Head of caudate nucleus (tissue), 42 donors: ENCODE measurements around the gene PUS3.
A peak's percentile ranks its signal among the peaks of the same experiment; 100 is the strongest.
"Not testable (repeated sequence)": the region's sequence is repeated elsewhere in the genome, so short reads cannot be mapped to it uniquely, and the experiment has no call there.

Experiments used
- DNase-seq, 42 donors: peaks; one replicate each; pipeline versions ENCODE4 v3.0.0 to v3.0.0-alpha.2; 2020 to 2021; ENCODE audit warnings: mixed read lengths in 7 of 42
- intact Hi-C: fragments of 100-400 bp; cut with DNase I; formaldehyde crosslinking; loops from one replicate; pipeline ENCODE4 v1.15.0; 2022

The PUS3 gene

DNA sequence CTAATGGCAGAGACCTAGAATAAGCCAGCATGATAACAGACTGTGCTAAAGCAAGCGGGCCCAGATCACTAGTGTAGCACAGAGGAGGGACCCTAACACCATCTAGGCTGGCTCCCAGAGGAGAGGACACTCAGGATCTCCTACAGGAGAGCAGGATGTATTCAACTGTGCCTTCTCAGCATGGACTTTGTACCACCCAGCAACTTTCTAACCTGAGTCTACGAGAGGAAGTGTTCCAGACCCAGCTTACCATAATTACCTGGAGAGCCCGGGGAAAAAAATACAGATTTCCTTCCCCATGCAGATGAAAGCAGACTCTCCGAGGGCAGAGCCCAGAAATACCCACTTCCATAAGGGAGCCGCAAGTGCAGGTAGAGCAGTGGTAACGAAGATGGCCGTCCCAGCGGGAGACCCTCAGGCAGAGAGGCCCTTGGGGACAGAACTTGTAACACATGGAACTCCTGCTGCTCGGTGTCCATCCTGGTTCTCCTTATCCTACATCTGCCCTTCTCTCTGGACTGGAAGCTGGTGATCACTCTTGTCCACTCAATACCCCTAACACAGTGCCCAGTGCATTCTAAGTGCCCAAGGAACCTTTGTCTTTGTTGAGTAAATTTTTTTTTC is 21.5 kb upstream of the PUS3 start:
- peak in 2 of 42 donors; percentile 18 to 27 for DNase-seq
- intact Hi-C loops, result loop anchor here (5.0 kb wide), 1 partner anchor 268 kb away; no protein-coding TSS in a partner anchor

DNA sequence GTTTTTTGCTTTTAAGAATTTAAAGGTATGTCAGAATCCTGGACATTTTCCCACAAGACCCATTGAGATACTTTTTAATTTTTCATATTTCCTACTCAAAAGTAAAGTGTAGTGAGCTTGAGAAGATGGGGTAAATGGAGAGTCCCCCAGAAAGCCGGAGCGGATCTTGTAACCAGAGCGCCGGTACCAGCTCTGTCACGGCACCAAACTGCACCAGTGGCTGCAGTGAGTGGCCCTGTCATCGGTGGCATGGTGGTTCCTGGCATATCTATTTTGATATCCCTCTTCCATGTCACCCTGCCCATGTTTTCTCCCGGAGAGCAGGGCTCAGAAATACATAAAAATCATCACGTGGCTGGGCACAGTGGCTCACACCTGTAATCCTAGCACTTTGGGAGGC is 20.6 kb upstream of the PUS3 start:
- DNase-seq, result peak in 2 of 42 donors; percentile 28 to 38
- intact Hi-C loops, result loop anchor here (5.0 kb wide), 1 partner anchor 269 kb away; no protein-coding TSS in a partner anchor

DNA sequence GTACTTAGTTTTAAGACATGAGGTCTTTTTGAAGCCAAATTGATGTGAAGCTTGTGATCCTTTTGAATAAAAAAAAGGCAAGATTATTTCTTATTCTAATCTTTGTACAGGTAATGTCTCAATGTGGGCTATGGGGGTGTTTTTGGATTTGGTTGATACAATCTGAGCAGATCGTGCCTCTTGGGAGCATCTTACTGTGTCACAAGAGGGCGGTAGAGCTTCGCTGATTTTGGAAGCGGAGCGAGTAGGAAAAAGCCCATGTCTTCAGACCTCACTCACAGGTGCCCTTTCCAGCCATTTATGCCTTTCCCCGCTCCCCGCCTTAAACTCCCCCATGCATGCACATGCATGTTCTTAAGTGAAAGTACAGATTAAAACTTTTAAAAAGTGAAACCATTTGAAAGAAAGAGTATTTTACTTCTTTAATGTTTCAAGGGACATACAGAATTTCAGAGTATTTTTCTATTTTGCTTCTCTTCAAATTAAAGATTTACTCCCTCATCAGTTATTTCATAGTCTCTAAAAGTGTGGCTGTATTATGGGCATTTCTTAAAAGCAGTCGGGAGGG is 20.1 kb upstream of the PUS3 start:
- intact Hi-C loops, result loop anchor here (5.0 kb wide), 1 partner anchor 269 kb away; no protein-coding TSS in a partner anchor
- peak; percentile 30 to 88 (median 74) for DNase-seq

DNA sequence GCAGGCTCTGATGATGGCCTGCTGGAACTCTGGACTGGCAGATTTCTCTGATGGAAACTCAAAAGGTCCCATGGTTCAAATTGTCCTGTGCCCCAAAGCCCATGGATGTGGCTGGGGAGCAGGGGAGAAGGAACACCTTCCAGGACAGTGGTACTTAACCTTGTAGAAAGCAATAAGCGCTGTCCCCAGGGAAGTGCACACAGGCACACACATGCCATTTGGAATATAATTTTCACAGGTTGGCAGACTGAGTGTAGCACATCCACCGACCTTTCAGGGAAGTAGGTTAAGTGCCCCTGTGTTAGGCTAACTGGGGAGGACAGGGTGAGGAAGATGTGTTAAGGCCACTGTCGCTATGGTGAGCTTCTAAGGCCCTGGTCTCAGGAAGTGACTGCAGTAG is 19.1 kb upstream of the PUS3 start:
- peak in 2 of 42 donors; percentile 12 to 30 for DNase-seq
- intact Hi-C loops, result loop anchor here (5.0 kb wide), 1 partner anchor 270 kb away; no protein-coding TSS in a partner anchor

DNA sequence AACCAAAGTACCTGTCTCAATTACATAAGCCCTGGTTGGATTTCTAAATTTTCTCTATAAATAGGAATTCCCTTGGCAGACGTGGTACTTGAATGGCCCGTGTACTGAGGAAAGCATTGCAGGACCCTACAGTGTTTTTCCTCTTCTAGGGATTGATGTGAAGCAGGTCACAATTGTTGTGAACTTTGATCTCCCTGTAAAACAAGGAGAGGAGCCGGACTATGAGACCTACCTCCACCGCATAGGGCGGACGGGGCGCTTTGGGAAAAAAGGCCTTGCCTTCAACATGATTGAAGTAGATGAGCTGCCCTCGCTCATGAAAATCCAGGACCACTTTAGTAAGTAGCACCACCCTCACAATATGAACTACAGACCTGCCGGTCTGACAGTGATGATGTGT is 18.0 kb upstream of the PUS3 start:
- intact Hi-C loops, result loop anchor here (5.0 kb wide), 1 partner anchor 271 kb away; no protein-coding TSS in a partner anchor
- DNase-seq, result no peak

DNA sequence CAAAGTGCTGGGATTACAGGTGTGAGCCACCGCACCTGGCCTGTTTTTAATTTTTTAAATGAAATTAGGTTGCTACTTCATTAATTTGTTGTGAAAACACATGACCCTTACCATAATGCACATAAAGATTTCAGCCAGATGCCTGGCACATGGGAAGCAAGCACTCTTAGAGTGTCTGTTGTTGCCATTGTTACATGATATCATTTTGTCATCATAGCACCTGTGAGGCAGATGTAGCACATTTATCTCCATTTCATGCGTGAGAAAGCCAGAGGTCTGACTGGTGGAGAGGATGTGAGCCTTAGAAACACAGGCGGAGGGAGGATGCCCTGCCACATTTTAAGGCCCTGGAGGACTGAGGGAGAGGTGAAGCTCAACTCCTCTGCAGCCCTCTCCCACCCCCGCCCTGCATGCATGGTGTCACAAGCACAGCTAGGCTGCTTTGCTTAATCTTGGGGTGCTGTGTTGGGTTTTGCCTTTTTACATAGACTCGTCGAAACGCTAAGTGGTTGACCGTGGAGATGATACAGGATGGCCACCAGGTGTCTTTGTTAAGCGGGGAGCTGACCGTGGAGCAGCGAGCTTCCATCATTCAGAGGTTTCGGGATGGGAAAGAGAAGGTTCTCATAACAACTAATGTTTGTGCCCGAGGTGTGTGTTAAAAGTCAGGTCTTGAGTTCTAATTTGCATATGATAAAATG is 15.3 kb upstream of the PUS3 start:
- intact Hi-C loops, result loop anchor here (10.0 kb wide), 1 partner anchor 157 kb away; no protein-coding TSS in a partner anchor
- no peak for DNase-seq

DNA sequence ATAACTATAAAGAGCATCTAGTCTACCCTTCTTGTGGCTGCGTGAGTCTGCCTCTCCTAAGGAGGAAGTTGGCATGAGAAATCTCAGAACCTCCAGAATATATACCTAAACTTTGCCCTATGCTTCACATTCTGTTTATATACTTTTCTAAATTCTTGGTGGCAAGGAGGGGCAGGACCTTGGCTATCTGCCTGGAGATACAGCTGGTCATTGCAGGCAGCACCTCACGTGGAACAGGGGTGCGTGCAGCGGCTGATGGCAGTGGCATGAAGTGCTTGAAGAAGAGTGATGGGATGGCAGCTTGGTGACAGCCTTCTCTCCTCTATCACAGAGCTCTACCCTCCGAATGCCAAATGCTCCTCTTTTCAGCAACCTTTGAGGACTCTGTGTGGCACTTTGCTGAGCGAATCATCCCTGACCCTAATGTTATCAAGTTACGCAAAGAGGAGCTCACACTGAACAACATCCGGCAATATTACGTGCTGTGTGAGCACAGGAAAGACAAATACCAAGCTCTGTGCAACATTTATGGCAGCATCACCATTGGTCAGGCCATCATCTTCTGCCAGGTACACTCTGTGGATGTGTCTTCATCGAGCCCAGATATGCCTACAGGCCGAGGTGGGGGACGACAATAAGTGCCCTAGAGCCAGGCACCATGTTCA is 13.8 kb upstream of the PUS3 start:
- no peak for DNase-seq
- intact Hi-C loops, result loop anchor here (10.0 kb wide), 1 partner anchor 158 kb away; no protein-coding TSS in a partner anchor

DNA sequence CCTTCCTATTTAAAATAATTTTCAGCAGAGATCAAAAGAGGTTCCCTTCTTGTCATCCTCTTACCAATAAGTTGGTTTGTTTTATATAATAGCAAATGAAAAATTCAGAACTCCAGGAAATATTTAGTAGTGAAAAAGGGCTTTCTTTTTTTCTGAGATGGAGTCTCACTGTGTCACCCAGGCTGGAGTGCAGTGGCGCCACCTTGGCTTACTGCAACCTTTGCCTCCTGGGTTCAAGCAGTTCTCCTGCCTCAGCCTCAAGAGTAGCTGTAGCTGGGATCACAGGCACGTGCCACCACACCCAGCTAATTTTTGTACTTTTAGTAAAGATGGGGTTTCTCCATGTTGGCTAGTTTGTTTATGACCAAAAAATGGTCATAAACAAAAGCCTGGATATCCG is 11.6 kb upstream of the PUS3 start:
- intact Hi-C loops, result loop anchor here (10.0 kb wide), 1 partner anchor 160 kb away; no protein-coding TSS in a partner anchor
- not testable (repeated sequence) for DNase-seq

DNA sequence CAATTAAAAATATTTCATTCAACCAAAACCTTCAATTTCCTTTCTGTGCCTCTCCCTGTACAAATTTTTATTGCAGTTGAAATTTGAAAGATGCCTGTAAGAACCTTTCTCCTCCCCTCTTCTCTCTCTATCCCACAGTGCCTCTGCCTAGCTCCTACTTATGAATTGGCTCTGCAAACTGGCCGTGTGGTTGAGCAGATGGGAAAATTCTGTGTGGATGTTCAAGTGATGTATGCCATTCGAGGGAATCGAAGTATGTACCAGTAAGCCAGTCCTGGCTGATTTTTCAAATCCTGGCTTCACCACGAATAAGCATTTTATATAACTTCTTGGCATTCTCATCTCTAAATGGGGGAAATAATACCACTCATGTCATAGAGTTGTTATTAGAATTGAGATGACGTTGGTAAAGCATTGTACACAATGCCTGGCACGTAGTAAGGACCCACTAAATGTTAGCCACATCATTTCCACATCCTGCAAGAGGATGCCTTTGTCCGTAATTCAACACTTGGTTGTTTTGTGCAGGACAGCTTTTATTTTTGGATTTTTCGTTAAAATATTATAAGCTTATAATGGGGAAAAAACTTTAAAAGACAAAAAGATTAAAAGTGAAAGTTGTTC is 7.3 kb upstream of the PUS3 start:
- DNase-seq, result no peak
- intact Hi-C loops, result loop anchor here (10.0 kb wide), 1 partner anchor 164 kb away; no protein-coding TSS in a partner anchor

DNA sequence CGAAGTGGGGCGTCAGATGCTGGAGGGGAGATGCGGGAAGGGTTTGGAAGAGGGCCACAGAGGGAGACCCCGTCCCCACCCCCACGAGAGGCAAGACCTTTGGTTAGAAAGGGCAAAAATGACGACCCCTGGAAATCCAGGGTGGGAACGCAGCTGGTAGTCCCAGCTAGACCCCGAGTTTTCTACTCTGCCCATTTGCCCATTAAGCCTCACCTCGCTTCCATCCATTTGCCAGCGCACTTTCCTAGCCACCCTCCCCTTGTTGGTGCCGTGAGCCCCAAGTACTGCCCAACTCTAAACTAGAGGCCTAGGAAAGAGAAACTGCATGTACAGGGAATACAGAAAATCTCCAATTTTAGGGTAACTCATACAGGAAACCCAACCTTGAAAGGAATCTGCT is 1.7 kb upstream of the PUS3 start:
- intact Hi-C loops, result loop anchor here (2.0 kb wide), 1 partner anchor 18 kb away; the partner anchor contains the start of gene HYLS1
- DNase-seq, result peak in 1 of 42 donors; percentile 14

DNA sequence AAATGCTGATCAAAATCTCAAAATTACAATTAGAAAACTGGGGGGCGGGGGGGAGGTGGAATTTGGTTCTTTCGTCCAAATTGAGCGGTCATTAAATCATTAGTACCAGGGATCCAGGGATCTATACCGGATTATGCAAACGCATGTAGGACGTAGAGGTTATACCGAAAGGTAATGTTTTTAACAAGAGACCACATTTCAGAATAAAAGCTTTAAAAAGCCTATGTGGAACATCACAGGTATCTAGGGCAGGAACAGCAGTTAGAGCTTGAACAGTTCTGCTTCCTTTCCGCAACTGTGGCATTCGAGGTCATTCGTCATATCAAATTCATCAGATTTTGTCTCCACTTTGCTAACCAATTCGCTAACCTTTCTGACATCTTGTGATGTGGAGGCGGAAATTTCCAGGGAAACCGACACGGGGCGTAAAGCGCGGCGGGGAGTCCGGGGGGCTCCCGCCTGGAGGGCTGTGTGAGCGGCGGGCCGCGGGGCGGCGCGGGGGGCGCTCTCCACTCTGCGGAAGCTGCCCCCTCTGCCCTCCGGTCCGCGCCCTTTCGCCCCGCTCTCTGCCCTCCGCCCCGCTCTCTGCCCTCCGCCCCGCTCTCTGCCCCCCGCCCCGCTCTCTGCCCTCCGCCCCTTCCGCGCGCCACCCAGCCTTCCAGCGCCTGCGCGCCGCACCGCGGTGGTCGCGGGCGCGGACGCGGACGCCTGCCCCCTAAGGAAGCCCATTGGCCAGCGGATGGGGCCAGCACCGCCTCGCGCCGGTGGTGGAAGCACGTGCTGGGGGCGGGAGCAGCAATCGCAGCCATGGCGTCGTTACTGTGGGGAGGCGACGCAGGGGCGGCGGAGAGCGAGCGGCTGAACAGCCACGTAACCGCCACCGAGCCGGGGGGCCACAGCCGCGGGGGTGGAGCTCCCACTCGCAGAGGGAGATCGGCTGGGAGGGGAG is 979 bp upstream of the PUS3 start, which contains the start of gene DDX25:
TSS of gene DDX25 (plus strand) at position 798 of the 949 bp plus-strand sequence. CDS start at position 808, 10 bp downstream.
- intact Hi-C loops, result loop anchor here (2.0 kb wide), 1 partner anchor 17 kb away; the partner anchor contains the start of gene HYLS1
- DNase-seq, result peak in 41 of 42 donors; percentile 60 to 90 (median 79)

DNA sequence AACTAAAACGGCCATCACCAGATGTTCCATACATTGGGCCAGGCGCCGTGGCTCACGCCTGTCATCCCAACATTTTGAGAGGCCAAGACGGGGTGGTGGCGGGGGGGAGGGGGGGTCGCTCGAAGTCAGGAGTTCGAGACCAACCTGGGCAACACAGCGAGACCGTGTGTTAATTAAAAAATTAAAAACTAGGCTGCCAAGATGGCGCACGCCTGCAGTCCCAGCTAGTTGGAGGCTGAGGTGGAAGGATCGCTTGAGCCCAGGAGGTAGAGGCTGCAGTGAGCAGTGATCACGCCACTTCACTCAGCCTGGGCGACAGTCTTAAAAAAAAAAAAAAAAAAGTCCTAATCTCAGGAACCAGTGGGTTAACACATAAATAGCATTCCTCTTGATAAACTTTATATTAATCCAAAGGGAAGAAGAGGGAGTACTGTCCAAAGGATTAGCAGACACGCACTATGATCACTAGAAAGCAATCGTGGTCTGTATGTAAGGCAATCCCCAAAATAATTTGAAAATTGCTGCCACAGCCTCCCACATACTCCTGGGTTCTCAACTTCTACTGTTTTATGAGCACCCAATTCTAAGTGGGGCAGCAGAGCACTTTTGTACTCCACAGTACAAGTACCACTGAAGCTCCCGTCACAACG is 604 bp downstream of the PUS3 start:
- intact Hi-C loops, result no loop called here
- no peak for DNase-seq

DNA sequence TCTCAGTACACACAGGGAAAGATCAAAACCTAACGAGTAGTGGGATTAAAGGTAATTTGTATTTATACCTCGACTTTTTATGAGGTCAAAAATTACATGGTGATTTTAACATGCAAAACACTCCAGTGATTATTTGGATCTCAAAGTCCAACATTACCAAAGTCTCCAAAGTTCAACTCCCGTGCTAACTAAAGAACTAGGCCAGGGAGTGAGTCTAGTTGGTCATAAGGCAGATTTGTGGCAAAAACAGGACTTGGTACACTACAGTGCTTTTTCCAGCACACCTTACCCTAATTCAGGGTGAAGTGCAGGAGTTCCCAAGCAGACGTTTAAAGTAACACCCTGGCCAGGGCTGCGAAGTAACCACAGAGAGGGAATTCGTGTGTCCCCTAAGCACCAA is 1.1 kb downstream of the PUS3 start:
- DNase-seq, result no peak
- intact Hi-C loops, result no loop called here

DNA sequence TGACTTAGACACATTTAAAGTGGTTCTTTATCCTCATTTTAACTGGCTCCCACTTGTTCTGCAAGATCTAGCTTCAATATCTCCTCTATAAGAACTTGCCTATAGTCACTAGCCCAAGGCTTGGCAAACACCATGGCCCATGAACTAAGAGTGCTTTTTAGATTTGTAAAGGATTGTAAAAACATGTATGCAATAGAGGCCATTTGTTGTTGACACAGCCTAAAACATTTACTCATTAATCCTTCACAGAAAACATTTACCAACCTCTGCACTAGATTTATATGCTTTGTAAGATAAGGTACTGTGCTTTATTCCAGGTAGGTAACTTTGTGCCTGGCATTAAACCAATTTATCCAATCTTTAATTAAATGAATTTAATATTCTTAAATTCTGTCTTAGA is 10.0 kb downstream of the PUS3 start:
- DNase-seq, result no peak
- intact Hi-C loops, result no loop called here

DNA sequence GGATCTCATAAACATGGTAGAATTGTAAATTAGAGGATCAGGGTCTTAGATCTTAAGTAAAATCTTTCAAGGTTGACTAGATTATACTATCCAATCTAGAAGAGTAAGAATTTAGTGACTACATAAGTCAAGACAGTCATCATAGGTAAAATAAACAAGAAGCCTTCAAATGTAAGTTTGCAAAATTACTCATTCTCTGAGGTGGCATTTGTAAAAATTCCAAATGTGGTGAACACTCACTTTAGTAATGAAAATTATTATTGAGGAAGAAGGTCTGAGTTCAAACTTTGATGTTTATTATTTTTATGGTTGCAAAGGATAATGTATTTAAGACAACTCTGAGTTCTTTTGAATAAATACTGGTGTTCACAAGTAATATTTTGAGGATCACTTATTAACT is 10.9 kb downstream of the PUS3 start:
- no peak for DNase-seq
- intact Hi-C loops, result no loop called here

DNA sequence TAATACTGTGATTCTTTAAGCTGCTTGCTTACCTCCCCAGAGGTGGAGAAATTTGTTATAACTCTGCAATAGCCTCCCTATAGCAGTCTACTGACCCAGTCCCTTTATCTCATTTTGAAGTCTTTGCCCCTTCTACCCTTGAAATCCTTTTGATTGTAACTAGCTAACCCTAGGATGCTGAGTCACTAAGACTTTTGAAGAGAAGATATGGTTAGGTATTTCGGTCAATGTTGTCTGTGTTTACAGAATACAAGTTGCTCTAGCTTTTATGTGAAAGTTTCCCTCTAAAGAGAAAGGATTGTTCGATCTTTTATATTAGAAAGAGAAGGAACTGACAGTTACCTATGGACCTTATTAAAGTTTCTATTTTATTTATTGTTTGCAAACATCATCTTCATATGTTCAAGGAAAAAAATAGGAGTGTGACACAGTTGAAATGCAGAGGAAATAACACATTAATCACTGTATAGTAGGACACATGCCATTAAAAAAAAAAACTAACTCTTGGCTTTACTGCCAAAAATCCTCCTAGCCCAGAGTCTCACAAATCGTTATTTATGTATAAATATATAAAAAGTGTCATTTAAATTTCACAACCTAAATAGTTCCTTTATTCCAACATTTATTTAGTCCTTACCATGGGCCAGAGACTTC is 12.4 kb downstream of the PUS3 start:
- intact Hi-C loops, result no loop called here
- no peak for DNase-seq
